Measurements from ENCODE around the gene CDH18.
"Not testable (repeated sequence)": the region's sequence is repeated elsewhere in the genome, so short reads cannot be mapped to it uniquely, and the experiment has no call there.

CDH18 gene

DNA sequence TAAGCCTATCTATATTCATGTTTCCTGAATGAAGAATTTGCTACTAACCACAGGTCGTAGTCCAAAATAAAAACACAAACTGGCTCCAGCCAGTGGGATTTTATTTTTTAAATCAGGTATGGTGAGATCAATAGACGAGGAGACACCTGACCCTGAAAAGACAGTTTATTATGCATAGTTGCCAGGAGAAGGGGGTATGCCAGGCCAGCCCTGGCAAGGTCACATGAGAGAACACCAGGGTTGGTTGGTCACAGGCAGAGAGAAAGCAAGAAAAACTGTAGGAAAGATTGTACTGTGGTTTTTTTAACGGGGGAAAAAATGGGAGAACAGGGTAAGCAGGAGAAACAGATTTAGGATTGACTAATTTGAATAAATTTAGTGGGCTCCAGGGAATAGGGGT lies 125.3 kb downstream of the CDH18 start:
- no peak for DNase-seq (ENCODE audit: low read depth in 1 of 2, low spot score in 1 of 2)

DNA sequence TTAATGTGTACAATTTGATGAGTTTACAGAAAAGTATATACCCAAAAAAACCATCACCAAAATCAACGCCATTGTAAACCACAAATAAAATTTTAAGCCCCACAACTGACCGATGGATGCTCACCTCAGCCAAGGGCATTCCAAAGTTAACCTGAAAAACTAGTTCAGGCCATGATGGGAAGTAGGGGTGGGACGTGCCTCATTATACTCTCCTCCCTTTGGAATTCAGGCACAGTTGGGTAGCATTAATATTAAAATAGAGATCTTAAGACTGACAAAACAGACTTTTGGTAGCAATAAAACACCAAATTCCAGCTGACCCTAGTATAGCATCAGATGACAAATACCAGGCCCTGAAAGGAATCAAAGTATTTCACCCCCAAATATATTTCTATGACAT lies 129.0 kb downstream of the CDH18 start:
- no peak for DNase-seq (ENCODE audit: low read depth in 1 of 2, low spot score in 1 of 2)

DNA sequence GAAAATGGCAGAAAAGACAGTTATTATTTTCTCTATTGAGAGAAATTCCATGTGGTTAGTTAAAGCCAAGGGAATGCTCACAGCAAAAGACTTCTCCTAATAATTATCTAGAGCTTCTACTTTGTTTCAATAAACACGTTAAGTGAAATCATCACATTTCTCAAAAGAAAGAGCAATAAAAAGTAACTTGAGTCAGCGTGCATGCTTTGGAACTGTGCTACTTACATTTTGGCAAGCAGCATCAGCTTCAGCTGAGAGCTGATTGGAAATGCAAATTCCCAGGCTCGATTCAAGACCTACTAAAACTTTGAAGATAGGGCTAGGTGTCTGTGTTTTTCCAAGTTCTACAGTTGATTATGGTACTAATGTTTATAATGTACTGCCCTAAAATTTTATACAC lies 132.1 kb downstream of the CDH18 start:
- DNase-seq (ENCODE audit: low read depth in 1 of 2, low spot score in 1 of 2) = no peak

DNA sequence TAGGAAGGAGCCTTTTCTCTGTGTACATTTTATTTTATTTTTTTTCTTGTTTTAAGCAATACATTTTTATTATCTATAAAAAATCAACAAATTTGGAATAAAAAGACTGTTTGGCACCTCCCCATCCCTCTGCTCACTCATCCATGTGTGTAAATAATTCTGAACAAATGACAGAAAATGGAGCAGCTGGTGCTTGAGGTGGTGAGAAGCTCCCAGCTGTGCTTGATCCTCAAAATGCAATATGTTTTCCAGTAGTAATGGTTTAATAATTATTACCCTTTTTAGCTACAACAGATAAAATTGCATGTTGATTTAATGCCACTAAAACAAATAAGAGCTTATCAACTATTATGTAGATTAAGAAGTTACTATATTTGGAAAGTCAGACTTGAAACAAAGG lies 132.5 kb downstream of the CDH18 start:
- no peak for DNase-seq (ENCODE audit: low read depth in 1 of 2, low spot score in 1 of 2)

DNA sequence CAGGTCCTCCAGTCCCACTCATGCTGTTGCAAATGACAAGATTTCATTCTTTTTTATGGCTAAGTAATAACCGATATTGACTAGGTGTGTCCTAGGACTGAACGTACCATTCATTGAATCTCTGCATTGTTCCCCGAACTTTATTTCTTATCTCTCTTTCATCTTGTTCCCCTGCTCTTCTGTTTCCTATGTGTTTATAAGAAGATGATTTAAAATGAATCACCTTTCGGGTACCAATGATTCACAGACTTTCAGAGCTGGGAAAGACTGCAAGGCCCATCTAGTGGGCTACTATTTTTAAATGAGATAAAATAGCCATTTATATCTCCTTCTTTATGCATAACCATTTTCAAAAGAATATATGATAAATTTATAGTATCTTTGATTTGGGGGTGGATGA lies 133.0 kb downstream of the CDH18 start:
- DNase-seq (ENCODE audit: low read depth in 1 of 2, low spot score in 1 of 2) = no peak

DNA sequence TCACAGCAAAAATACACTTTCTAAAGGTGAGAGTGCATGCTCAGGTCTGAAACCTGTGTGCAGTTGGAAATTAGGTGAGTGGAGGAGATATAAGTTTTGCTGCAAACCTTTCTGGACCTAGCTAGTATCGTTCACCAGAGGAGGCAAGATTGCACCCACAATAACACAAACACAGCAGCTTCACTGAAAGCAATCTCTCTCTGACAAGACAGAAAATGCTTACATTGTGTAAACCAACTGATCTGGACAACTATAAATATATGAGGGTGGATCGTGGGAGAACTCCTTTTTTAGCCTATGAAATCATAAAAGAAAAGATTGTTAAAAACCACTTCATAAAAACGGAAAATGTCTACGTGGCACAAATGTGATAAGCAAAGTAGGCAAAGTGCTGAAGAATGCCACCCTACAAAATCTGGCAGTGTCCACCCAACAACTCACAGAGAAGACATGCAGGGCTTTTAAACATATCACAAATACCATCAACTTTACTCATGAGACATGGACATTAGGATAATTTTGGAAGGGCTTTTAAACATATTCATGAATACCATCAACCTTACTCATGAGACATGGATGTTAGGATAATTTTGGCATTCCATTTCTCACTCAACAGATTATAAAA lies 134.3 kb downstream of the CDH18 start:
- DNase-seq (ENCODE audit: low read depth in 1 of 2, low spot score in 1 of 2) = no peak

DNA sequence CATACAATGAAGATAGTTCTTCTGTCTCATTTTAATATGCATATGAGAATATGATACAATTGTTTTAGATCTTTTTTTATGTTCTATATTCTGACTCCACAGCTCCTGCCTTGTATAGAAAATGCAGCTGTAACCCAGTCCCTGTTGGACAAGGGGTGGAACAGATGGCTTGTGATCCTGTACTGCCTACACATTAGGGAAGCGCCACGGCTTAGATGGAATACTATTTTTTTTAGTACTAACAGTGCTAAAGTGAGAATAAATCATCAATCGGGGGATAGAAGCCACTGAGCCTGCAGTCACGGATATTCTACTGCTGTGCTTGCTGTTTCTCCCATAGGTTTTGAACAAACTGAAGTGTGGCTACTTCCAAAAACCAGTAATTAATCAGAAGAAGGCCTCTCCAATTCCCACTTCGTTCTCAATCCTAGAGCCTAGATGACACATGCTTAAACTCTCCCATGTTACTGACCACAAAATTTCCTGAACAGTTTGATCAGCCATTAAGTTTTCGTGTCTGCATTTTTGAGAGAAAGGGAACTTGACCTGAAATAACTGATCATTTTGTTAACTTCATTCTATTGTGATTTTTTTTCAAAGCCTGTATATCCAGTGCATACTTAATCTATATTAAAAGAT lies 150.3 kb downstream of the CDH18 start:
- DNase-seq (ENCODE audit: low read depth in 1 of 2, low spot score in 1 of 2) = no peak

DNA sequence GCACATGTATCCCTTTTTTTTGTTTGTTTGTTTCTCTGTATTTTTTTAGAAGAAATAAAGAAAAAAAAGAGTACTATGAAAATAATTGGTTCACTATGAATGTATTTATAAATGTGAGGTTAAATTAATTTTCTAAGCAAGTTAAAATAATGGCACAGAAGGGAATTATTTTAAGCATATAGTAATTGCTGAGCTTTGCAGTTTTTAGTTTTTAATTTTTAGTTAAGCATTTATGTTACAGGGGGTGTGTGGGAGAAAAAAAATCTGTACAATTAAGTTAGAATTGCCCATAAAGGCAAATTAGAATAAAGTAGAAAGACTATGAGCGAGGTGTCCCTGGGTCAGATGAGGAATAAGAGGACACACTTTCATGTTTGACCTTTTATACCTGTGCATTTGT lies 152.6 kb downstream of the CDH18 start:
- no peak for DNase-seq (ENCODE audit: low read depth in 1 of 2, low spot score in 1 of 2)

DNA sequence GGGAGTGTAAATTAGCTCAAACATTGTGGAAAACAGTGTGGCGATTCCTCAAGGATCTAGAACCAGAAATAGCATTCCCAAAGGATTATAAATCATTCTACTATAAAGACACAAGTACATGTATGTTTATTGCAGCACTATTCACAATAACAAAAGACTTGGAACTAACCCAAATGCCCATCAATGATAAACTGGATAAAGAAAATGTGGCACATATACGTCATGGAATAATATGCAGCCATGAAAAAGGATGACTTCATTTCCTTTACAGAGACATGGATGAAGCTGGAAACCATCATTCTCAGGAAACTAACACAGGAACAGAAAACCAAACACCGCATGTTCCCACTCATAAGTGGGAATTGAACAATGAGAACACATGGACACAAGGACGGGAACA lies 175.3 kb downstream of the CDH18 start:
- DNase-seq (ENCODE audit: low read depth in 1 of 2, low spot score in 1 of 2) = not testable (repeated sequence)

DNA sequence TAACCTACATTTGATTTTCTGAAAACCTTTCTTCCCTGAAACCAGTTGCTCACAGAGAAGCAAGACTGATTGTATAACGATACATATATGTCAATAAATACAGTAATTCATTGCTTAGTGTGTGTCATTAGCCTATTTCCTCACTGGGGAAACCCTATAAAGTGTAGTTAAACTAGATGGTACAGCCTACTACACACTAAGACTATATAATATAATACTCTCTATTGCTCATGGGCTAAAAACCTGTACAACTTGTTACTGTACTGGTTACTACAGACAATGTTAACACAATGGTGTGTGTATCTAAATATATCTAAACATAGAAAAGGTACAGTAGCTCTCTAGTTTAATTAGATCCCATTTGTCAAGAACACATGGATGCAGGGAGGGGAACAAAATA lies 181.2 kb downstream of the CDH18 start:
- DNase-seq (ENCODE audit: low read depth in 1 of 2, low spot score in 1 of 2) = no peak

DNA sequence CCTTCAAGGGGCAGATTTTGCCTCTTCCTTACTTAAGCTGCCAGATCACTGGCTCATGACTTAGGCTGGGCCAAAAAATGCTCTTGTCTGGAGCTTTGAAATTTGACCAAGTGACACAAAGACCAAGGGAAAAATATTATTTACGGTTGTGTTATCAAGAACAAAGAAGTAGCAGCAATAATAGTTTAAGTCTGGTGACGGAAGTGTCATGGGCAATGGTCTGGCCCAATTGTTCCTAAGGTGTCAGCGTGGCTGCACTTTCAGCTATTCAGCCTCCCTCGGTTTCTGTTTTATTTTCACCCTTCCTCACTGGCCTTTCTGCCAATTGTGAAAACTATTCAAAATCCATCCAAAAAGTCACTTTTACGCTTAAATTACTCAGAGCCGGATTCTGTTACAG lies 185.3 kb downstream of the CDH18 start:
- DNase-seq (ENCODE audit: low read depth in 1 of 2, low spot score in 1 of 2) = no peak

DNA sequence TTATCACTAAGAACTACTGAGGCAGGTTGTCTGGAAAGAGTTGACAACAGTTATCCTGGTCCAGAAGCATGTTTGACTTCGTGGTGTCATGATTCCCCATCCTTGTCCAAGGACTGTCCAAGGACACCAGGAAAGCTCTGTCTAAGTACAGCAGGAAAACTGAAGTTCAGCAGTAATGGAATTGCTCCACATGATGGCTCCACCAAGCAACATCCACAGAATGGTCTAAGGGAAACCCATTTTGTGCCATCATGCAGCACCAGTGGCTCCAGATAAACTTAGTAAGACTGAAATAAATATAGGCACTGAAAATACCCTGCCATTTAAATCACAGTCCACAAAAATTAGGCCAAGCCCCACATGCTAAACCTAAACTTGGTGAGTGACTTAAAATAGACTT lies 192.8 kb downstream of the CDH18 start:
- no peak for DNase-seq (ENCODE audit: low read depth in 1 of 2, low spot score in 1 of 2)

DNA sequence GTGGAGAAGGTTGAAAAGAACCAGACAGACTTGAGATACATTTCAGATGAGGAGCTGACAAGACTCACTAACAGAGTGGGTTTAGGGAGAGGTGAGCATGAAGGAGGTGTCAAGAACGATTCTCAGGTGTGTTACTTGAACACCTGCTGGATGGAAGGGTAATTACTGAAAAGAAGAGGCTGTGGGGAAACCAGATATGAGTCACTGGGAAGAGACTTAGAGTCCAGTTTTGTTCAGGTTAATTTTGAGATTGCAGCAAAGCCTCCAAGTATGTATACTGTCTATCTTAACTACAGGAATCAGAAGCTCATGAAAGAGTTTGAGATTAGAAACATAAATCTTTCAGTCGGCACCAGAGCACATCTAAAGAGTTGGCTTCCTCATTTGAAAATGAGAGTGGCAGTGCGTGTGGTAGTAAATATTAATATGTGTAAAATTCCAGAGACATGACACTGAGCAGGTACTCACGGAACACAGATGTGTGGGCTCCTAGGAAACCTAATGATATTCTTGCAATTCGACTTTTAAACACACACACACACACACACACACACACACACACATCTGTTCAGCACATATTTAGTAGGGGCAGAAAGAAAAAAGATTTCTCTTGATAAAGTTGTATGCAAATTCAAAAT lies 197.1 kb downstream of the CDH18 start:
- DNase-seq (ENCODE audit: low read depth in 1 of 2, low spot score in 1 of 2) = no peak

DNA sequence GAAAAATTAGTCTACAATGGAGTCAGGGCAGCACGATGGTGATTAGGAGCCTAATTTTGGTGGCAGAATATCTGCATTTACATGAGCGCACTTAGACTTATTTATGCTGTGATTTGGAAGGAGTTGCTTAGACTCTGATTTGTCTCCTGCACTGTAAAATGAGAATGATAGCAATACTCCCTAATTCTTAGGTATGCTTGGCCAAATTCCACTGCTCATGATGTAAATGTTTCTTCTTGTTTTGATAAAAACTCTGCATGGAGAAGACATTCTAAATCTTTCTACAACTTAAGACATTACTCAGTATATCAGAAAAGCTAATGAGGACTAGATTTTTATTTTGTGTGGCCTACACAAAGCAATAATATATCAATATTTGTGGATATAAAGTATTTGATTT lies 205.4 kb downstream of the CDH18 start:
- DNase-seq (ENCODE audit: low read depth in 1 of 2, low spot score in 1 of 2) = no peak

DNA sequence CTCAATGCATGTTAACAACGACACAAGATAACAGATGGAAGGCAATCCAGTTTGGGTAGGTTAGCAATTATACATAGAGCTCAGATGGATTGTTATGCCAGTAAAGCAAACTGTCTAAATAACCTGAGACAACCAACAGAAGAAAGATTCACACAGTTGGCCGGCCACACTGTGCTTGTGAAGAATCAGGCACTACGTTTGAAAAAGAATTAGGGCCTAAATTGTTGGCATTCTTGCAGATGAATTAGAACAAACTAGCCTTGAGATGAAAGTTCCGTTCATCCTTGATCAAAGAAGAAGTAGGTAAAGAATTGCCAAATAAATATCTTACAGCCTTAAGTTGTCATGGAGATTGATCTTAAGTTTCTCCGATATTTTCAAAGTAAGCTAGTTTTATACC lies 210.6 kb downstream of the CDH18 start:
- no peak for DNase-seq (ENCODE audit: low read depth in 1 of 2, low spot score in 1 of 2)

DNA sequence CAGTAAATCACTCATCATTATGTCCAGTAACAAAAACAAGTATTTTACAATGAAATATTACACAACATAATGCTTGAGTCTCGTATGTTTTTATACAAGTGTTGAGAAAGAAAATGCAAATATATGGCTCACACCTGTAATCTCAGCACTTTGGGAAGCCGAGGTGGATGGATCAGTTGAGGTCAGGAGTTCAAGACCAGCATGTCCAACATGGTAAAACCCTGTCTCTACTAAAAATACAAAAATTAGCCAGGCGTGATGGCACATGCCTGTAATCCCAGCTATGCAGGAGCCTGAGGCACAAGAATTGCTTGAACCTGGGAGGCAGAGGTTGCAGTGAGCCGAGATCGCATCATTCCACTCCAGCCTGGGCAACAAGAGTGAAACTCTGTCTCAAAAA lies 211.1 kb downstream of the CDH18 start:
- DNase-seq (ENCODE audit: low read depth in 1 of 2, low spot score in 1 of 2) = not testable (repeated sequence)

DNA sequence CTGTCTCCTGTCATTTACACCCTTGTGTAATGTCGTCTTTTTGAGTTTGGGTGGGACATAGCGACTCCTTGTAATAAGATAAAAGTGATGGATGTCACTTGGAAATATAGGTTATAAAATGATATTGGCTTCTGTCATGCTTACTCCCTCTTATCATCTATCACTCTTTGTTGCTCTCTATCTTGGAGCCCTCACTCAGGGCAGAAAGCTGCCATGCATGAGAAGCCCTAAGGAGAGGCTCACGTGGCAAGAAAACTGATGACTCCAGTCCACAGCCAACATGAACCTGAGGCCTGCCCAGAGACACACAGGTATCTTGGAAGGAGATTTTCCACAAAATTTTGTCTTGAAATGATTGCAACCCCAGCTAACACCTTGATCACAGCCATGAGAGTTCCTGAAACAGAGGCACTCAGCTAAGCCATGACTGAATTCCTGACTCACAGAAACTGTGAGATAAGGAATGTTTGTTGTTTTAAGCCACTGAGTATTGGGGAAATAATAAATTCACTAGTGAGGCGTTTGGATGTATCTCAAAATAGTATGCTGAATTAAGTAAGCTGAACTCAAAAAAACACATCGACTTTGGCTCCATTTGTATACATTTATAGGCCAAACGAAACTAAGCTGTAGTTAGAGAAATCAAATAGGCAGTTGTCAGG lies 216.7 kb downstream of the CDH18 start:
- no peak for DNase-seq (ENCODE audit: low read depth in 1 of 2, low spot score in 1 of 2)

DNA sequence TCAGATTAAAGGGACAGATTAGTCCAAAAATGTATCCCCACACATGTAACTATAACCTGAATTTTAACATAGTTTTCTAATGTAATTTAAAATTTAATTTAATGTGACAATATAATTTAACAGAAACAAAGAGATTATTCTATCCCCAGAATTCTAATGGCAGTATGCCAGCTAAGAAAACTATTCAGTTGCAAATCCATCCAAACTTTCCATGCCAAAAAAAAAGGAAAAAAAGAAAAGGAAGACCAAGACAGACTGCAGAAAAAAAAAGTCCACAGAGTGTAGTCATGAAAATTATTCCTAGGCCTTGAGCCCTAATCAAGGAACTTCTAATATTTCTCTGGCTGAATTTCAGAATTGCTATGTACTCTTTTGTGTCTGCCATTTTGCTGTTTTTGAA lies 217.6 kb downstream of the CDH18 start:
- DNase-seq (ENCODE audit: low read depth in 1 of 2, low spot score in 1 of 2) = no peak

DNA sequence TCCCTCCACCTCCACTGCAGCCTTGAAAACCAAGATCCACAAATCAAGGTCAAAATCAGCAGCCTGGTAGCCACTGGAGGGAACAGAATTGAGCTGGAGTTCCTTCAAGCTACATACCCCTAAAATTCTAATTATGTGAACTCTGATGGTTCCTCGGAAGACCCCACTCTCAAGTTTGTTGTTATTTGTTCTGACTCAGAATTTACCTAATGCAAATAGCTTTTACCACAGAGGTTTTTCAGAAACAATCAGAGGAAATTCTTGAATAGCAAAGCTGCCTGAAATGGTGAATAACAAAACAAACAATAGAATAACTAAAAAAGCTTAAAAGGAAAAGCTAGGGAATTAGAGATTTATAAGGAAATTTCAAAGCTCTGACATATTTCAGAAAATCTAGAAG lies 220.0 kb downstream of the CDH18 start:
- DNase-seq (ENCODE audit: low read depth in 1 of 2, low spot score in 1 of 2) = no peak

DNA sequence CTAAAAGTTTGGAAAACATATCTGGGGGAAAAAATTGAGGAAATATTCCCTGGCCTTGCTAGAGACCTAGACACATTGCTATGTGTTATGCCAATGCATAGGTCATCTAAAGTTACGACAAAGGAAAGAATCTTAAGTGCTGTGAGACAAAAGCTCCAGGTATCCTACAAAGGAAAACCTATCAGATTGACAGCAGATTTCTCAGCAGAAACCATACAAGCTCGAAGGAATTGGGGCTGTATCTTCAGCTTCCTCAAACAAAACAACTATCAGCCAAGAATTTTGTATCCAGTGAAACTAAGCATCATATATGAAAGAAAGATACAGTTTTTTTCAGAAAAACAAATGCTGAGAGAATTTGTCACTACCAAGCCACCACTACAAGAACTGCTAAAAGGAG lies 234.4 kb downstream of the CDH18 start:
- no peak for DNase-seq (ENCODE audit: low read depth in 1 of 2, low spot score in 1 of 2)

DNA sequence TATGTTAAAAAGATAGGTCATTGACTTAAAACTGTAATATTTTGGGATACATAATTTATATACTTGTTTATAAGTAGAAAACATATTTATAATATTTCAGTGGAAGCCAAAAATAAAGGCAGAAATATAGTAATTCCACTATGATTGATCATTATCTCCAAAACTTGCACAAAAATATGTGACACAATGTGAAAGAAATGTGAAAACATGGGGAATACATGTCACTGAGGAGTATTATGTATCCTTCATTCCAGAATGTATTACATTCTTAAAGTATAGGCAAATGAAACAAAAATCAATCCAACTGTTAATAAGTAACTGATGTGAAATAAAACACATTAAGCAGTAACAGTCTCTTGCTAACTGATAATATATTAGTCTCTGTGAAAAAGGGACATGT lies 236.7 kb downstream of the CDH18 start:
- no peak for DNase-seq (ENCODE audit: low read depth in 1 of 2, low spot score in 1 of 2)

DNA sequence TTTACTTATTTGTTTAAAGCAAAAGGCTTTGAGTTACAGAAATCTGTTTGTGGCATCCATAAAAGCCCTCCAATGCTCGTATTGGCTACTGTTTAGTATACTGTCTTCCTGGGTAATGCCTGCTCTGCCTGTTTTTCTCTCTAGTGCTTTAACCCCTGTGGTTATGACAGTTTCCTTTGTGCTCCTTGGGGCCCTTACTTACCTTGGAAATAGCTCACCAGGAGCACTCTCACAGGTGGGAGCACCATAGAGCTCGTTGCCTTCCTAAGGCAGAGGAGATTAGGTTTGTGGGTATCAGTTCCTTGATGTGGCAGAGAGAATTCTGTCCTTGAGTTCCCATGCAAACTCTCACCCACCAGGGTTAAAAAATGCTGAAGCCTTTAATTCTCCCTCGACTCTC lies 242.8 kb downstream of the CDH18 start:
- DNase-seq (ENCODE audit: low read depth in 1 of 2, low spot score in 1 of 2) = no peak
